ENCODE measurements around the gene NXPH4.

Gene NXPH4

DNA sequence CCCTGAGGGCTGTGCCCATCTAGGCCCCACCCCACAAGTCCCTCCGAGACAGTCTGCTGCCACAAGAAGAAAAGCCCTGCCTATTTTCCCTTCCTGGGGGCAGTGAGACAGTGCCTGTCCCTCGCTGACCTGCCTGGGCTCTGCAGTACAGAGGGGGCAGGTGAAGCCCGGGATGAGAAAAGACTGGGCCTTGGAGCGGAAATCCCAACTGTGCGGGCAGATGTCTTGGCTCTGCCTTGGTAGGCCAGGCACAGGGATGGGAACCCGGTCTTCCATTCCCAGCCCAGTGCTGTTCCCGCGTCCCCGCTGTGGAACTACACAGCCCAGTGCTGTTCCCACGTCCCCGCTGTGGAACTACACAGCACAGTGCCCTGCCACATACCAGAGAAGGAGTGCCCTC is 12.8 kb upstream of the NXPH4 start:
- TF ChIP-seq, protein P1, sequence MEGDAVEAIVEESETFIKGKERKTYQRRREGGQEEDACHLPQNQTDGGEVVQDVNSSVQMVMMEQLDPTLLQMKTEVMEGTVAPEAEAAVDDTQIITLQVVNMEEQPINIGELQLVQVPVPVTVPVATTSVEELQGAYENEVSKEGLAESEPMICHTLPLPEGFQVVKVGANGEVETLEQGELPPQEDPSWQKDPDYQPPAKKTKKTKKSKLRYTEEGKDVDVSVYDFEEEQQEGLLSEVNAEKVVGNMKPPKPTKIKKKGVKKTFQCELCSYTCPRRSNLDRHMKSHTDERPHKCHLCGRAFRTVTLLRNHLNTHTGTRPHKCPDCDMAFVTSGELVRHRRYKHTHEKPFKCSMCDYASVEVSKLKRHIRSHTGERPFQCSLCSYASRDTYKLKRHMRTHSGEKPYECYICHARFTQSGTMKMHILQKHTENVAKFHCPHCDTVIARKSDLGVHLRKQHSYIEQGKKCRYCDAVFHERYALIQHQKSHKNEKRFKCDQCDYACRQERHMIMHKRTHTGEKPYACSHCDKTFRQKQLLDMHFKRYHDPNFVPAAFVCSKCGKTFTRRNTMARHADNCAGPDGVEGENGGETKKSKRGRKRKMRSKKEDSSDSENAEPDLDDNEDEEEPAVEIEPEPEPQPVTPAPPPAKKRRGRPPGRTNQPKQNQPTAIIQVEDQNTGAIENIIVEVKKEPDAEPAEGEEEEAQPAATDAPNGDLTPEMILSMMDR (IDR thresholded peaks at IDR 0.05) = no peak
- Histone ChIP-seq H3K27ac (no peak overlapping the region), H3K4me1 (no peaks in the 10 kb centered on the region), H3K27me3 (no peaks in the 10 kb centered on the region), H3K36me3 (peaks cover 96 to 100% (median 97%) of the 10 kb centered on the region in 3 donors), H3K9me3 (no peaks in the 10 kb centered on the region), H3K4me3 (no peak overlapping the region)
- intact Hi-C loops (cut with DNase I; ENCODE audit: low total_unique reads) = no loop called here
- DNase-seq = no peak

DNA sequence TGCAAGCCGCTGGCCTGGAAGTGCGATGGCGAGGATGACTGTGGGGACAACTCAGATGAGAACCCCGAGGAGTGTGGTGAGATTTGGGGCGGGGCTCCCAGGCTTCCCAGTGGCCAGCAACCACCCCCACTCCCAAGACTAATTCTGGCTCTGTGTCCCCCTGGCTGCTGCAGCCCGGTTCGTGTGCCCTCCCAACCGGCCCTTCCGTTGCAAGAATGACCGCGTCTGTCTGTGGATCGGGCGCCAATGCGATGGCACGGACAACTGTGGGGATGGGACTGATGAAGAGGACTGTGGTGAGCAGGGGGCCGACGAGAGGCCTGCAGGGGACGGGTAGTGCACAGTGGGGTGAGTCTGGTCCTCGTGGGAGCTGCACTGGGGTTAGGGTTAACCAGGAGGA is 12.1 kb upstream of the NXPH4 start:
- intact Hi-C loops (cut with DNase I; ENCODE audit: low total_unique reads) = no loop called here
- H3K9me3 ChIP-seq = no peaks in the 10 kb centered on the region
- no peak overlapping the region for H3K27ac ChIP-seq
- H3K4me1 ChIP-seq = no peaks in the 10 kb centered on the region
- H3K4me3 ChIP-seq = no peak overlapping the region
- peak in 1 of 2 donors; percentile 20 for DNase-seq
- H3K36me3 ChIP-seq = peaks cover 96 to 100% (median 97%) of the 10 kb centered on the region in 3 donors
- H3K27me3 ChIP-seq = no peaks in the 10 kb centered on the region
- TF ChIP-seq, protein P1 (IDR thresholded peaks at IDR 0.05) = no peak

DNA sequence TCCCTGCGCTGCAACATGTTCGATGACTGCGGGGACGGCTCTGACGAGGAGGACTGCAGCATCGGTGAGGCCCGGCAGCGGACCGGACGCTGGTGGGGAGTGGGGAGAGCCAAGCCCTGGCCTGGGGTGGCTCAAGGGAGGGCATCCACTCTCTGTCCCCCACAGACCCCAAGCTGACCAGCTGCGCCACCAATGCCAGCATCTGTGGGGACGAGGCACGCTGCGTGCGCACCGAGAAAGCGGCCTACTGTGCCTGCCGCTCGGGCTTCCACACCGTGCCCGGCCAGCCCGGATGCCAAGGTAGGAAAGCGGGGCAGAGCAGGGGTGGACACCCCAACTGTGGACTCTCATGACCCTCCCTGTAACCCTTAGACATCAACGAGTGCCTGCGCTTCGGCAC is 11.4 kb upstream of the NXPH4 start:
- Histone ChIP-seq H3K9me3 (no peaks in the 10 kb centered on the region), H3K27me3 (no peaks in the 10 kb centered on the region), H3K36me3 (peaks cover 96 to 100% (median 97%) of the 10 kb centered on the region in 3 donors), H3K4me3 (no peak overlapping the region), H3K27ac (no peak overlapping the region), H3K4me1 (no peaks in the 10 kb centered on the region)
- no peak for DNase-seq
- intact Hi-C loops (cut with DNase I; ENCODE audit: low total_unique reads) = no loop called here
- TF ChIP-seq, protein P1 (IDR thresholded peaks at IDR 0.05) = no peak

DNA sequence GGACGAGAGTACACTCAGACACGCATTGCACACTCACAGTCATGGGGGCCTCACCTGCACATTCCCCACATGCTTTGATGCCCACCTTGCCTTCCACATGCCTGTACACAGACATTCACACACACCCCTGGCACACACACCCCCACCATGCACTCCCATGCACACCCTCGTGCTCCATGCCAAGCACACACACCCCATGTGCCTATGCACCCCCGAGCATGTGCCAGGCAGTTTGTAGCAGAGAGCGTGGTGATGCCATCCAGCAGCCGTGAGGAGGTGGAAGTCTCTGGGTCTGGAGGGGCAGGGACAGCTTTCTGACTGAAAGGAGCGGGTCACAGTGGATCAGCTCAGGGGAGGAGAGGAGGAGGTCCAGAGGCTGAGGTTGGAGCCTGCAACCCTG is 10.7 kb upstream of the NXPH4 start:
- H3K9me3 ChIP-seq = no peaks in the 10 kb centered on the region
- intact Hi-C loops (cut with DNase I; ENCODE audit: low total_unique reads) = no loop called here
- TF ChIP-seq, protein P1 (IDR thresholded peaks at IDR 0.05) = no peak
- H3K36me3 ChIP-seq = peaks cover 93 to 100% (median 97%) of the 10 kb centered on the region in 3 donors
- no peaks in the 10 kb centered on the region for H3K4me1 ChIP-seq
- no peak overlapping the region for H3K27ac ChIP-seq
- DNase-seq = no peak
- H3K4me3 ChIP-seq = no peak overlapping the region
- H3K27me3 ChIP-seq = no peaks in the 10 kb centered on the region

DNA sequence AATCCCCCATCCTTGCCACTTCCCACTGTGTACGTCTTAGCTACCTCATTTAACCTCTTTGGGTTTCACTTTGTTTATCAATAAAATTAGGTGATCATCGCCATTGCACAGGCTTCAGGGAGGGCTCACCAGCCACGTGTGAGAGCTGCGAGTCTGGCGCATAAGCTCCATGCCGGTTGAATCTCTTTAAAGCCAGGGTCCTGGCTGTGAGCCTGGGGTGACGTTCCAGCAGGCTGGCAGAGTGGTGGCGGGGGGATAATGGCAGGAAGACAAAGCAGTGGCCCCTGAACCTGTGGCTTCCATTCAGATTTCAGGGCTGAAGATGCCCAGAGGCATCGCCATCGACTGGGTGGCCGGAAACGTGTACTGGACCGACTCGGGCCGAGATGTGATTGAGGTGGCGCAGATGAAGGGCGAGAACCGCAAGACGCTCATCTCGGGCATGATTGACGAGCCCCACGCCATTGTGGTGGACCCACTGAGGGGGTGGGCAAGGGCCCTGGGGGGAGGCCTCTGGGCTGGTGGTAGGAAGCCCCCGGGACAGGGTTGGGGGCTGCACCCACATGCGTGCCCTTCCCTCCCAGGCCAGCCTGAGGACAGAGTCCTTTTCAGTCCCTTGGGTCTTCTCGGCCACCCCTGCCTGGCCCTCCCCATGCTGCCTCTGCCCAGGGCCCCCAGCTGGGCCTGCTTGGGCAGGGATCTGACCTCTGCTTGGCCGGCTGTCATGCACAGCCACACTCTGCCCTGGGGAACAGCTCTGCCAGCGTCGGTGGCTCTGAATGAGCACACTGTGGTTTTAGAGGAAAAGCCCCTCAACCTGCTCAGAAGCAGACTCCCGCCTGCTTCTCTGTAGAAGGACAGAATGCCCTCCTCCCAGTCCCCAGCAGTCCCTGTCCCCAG is 8.6 kb upstream of the NXPH4 start:
- TF ChIP-seq, protein P1 (IDR thresholded peaks at IDR 0.05) = no peak
- Histone ChIP-seq H3K27me3 (no peaks in the 10 kb centered on the region), H3K4me1 (peaks cover 0 to 15% (median 5%) of the 10 kb centered on the region in 4 donors), H3K9me3 (no peaks in the 10 kb centered on the region), H3K36me3 (peaks cover 80 to 99% (median 93%) of the 10 kb centered on the region in 3 donors), H3K27ac (peak overlapping the region in 1 of 2 donors; percentile 34), H3K4me3 (no peak overlapping the region)
- intact Hi-C loops (cut with DNase I; ENCODE audit: low total_unique reads) = no loop called here
- no peak for DNase-seq
